H1 (cell line): ENCODE measurements around the gene CHCHD6.

Experiments used
- ATF2 ChIP-seq: IDR thresholded peaks from 2 replicates; pipeline ENCODE4 v1.6.1; 2012; ENCODE audit warnings: low read length, inconsistent platforms
- CBX5 ChIP-seq: fragments of 300-800, 300-1000 bp; sonication (generic); IDR thresholded peaks from 2 replicates; pipeline ENCODE4 v1.7.1; 2016; ENCODE audit warnings: antibody characterized with exemption, low read length, low read depth
- CTCF ChIP-seq, 3 experiments: IDR thresholded peaks; 1 replicate in 2 of 3; 2 replicates in 1 of 3; pipeline versions ENCODE4 v1.5.1 to v1.6.1; 2011; ENCODE audit warnings: low read length in 3 of 3, mild to moderate bottlenecking in 3 of 3, inconsistent platforms in 2 of 3, low read depth in 1 of 3, moderate library complexity in 1 of 3; ENCODE audit not compliant: insufficient read depth in 1 of 3; ENCODE audit errors: control extremely low read depth in 1 of 3
- EZH2 ChIP-seq: fragments of 200-600 bp; sonication (generic); IDR thresholded peaks from 2 replicates; pipeline ENCODE4 v1.7.1; 2012; ENCODE audit warnings: low read depth, mild to moderate bottlenecking, moderate library complexity, low read length, inconsistent platforms; ENCODE audit not compliant: severe bottlenecking
- GABPA ChIP-seq: IDR thresholded peaks from 2 replicates; pipeline ENCODE4 v1.6.1; 2011; ENCODE audit warnings: mild to moderate bottlenecking, low read length, moderate library complexity, borderline replicate concordance; ENCODE audit not compliant: insufficient read depth
- POLR2A ChIP-seq, 2 experiments: IDR thresholded peaks; 1 replicate in 1 of 2; 2 replicates in 1 of 2; pipeline ENCODE4 v1.6.1; 2011; ENCODE audit warnings: low read depth in 2 of 2, low read length in 2 of 2, mild to moderate bottlenecking in 2 of 2; ENCODE audit errors: control extremely low read depth in 1 of 2
- RFX5 ChIP-seq: IDR thresholded peaks from 2 replicates; pipeline ENCODE4 v1.6.1; 2011; ENCODE audit warnings: low read depth, low read length, improper control_type of control experiment, borderline replicate concordance
- SP1 ChIP-seq: IDR thresholded peaks from 2 replicates; pipeline ENCODE4 v1.6.1; 2011; ENCODE audit warnings: low read depth, low read length
- USF2 ChIP-seq: IDR thresholded peaks from 2 replicates; pipeline ENCODE4 v1.6.1; 2011; ENCODE audit warnings: low read length, improper control_type of control experiment
- ZNF274 ChIP-seq: IDR thresholded peaks from 2 replicates; pipeline ENCODE4 v1.7.0; 2012; ENCODE audit warnings: low read length, borderline replicate concordance; ENCODE audit errors: extremely low read depth

GRCh38 chr3:126932188-126932931 lies 228.3 kb downstream of the CHCHD6 start:
- TF ChIP-seq POLR2A (IDR thresholded peaks at IDR 0.05; ENCODE audit: control extremely low read depth in 1 of 2, low read depth in 2 of 2, low read length in 2 of 2) = no peak
- no peak for TF ChIP-seq EZH2
- no peak for TF ChIP-seq ZNF274
- TF ChIP-seq SP1 = no peak
- TF ChIP-seq ATF2 = no peak
- no peak for TF ChIP-seq GABPA
- no peak for TF ChIP-seq USF2
- TF ChIP-seq CBX5 = no peak
- no peak for TF ChIP-seq CTCF (IDR thresholded peaks at IDR 0.05; ENCODE audit: control extremely low read depth in 1 of 3, insufficient read depth in 1 of 3, low read depth in 1 of 3, low read length in 3 of 3)
- TF ChIP-seq RFX5 = no peak
